HG03097 (cell line): ENCODE data around the gene CLCF1.

Experiments used
- ATAC-seq: cut with Tn5 transposase; IDR thresholded peaks from one replicate; pipeline ENCODE4 v1.9.1; 2021; ENCODE audit not compliant: unreplicated experiment, low FRiP score

Gene CLCF1

DNA sequence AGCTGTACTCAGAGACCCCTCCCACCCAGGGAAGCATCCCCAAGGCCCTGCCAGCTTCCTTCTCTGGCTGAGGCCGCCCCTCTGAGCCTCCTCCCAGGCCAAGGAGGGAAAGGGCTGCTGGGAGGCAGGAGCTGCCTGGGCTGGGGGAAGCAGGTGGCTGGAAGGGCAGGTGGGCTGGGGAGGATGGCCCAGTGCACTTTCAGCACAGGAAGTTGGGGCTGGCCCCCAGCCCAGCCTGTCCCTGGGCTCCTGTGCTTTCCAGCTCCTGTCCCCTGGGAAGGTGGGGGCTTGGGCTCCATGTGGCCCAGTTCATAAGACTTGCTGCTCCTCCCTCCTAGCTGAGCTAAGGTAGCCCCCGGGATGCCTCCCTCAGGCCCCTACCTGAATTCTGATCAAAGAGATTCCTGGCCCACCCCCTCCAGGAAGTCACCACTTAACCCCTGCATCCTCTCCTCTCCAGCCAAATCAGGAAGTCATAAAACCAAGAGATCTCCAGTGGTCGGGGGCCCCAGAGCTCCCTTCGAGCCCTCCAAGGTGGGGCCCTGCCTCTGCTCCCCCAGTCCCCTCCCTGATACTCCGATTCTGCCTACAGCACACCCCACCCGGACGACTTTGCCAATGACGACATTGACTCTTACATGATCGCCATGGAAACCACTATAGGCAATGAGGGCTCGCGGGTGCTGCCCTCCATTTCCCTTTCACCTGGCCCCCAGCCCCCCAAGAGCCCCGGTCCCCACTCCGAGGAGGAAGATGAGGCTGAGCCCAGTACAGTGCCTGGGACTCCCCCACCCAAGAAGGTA lies 23.4 kb upstream of the CLCF1 start:
- ATAC-seq: no peak

DNA sequence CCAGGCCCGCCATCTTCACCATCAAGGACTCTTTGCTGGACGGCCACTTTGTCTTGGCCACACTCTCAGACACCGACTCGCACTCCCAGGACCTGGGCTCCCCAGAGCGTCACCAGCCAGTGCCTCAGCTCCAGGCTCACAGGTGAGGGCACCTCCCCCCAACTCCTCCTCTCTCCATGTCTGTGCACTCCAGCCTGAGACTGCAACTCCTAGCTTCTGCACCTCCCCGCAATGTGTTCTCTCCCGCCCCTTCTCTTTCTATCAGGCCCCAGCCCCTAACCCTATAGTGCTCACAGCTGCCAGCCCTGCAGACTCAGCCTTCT lies 22.8 kb upstream of the CLCF1 start:
- no peak for ATAC-seq

DNA sequence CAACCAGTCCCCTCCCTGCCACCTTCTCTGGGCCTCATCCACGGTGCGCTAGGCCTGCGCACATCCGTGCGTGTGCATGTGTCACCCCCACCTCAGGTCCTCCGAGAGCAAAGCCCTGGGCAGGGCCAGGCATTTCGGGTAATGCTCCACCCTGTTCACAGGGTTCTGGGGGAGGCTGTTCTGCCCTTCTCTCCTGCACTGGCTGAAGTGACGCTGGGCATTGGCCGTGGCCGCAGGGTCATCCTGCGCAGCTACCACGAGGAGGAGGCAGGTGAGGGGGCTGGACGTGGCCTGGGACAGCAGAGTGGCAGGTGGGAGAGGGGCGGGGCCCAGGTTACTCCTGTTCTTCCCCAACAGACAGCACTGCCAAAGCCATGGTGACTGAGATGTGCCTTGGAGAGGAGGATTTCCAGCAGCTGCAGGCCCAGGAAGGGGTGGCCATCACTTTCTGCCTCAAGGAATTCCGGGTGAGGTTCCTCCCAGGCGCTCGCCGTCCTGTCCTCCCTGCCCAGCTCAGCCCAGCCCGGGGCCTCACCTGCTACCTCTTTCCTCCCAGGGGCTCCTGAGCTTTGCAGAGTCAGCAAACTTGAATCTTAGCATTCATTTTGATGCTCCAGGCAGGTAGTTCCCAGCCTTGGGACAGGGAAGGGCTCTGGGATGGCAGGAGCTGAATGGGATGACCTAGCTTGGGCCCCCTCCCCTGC lies 22.3 kb upstream of the CLCF1 start:
- ATAC-seq: no peak

DNA sequence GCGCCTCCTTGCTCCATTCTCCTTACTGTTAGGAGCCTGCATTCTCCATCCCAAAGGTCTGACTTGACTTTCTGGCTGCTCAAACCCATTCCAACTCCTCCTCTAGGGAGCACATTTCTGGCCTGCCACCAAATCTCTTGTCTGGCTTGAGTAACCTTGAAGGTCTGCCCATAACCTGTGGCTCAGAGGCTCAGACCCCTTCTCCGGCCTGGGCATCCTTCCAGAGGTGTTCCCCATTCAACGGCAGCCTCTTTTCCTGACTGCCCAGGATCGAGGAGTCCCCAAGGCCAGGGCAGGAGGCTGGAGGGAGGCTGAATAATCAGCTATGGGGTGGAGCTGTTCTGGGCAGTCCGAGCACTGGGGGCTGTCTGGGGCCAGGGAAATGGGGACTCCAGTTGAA lies 20.6 kb upstream of the CLCF1 start:
- ATAC-seq: no peak

DNA sequence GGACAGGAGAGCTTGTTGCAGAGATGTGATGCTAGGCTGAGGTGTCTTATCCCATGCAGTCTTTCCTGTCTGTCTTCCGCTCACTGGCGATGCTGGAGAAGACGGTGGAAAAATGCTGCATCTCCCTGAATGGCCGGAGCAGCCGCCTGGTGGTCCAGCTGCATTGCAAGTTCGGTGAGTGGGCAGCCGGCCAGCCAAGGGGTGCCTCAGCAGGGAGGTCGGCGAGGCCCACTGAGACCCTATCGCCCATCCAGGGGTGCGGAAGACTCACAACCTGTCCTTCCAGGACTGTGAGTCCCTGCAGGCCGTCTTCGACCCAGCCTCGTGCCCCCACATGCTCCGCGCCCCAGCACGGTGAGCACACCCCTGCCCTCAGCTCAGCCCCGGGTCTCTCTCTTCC lies 20.0 kb upstream of the CLCF1 start:
- ATAC-seq: no peak

DNA sequence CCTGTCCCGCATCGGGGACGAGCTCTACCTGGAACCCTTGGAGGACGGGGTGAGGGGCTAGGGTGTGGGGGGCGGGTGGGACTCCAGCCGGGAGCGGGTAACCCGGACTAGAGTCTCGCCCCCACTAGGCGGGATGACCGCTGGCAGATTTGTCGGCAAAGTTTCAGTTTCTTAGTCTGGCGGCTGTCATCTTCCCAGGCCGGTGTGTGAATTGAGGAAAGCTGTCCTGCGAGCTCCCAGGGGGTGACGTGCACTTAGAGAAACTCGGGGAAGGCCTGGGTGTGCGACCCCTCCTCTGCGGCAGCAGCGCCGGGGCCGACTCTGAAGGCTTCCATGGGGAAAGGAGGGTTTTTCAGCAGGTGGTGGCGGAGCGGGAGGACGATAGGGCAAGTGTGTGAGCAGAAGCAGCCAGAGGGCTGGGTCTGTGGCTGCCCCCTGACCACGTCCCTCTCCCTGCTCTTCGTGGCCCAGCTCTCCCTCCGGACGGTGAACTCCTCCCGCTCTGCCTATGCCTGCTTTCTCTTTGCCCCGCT lies 18.9 kb upstream of the CLCF1 start:
- peak; percentile 17 for ATAC-seq

DNA sequence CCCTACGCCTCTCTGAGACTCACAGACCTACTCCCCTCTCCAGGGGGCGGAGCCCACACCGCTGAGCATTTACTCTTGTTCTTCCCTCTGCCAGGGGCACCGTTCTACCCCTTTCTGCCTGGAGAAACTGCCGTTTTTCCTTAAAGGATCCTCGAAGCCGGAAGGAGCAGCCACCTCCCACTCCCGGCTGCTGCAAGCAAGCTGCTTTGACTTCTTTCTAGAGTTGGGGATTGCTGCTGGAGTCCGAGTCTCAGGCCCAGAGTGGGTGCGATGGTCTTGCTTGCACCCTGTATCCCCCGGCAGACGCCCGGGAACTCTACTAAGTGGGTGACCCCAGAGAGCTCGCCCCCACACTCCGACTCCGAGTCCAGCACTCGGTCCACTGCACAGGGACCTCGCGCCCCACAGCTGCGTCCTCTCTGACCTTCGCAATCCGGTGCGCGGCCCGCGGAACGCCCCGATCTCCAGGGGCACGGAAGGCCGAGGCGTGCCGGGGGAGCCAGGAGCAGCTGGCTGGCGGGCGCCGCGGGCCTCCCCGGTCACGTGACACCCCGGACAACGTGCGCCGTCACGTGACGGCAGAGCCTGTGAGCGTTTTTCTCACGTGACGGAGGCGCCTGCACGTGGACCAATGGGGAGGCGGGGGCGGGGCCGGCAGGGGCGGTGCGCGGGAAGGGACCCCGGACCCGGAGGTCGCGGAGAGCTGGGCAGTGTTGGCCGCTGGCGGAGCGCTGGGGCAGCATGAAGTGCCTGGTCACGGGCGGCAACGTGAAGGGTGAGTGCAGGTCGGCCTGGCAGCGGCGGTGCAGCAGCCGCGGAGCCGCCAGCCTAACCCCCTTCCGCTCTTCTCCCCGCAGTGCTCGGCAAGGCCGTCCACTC lies 18.1 kb upstream of the CLCF1 start, which contains the start of gene RAD9A:
RAD9A (plus strand) TSS at position 683 of the 879 bp plus-strand sequence; CDS start at position 742, 59 bp downstream.
- peak; percentile 46 for ATAC-seq

DNA sequence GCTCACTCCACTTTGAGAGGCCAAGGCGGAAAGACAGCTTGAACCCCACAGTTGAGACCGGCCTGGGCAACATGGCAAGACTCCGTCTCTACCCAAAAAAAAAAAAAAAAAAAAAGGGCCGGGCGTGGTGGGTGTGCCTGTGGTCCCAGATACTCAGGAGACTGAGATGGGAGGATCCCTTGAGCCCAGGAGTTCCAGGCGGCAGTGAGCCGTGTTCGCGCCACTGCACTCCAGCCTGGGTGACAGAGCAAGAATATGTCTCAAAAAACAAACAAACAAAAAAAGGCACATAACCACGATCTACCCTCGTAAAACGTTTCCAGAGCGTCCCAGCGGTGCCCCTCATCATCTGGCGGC lies 17.5 kb upstream of the CLCF1 start:
- no peak for ATAC-seq

DNA sequence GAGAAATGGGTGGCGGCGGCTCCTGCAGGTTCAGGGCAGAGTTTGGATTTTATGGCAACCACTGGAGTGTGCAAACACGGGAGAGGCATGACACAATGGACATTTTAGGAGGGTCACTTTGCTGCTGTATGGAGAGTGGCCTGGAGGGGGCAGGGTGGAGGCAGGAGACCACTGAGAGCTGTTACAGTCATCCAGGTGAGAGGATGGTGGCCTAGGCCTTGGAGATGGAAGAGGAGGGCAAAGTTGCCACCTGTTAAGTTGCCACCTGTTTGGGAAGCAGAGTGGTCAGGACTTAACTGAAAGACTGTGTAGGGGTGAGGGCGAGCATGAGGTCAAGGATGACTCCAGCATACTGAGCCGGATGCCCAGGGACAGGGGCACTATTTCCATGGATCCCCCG lies 16.1 kb upstream of the CLCF1 start:
- no peak for ATAC-seq

DNA sequence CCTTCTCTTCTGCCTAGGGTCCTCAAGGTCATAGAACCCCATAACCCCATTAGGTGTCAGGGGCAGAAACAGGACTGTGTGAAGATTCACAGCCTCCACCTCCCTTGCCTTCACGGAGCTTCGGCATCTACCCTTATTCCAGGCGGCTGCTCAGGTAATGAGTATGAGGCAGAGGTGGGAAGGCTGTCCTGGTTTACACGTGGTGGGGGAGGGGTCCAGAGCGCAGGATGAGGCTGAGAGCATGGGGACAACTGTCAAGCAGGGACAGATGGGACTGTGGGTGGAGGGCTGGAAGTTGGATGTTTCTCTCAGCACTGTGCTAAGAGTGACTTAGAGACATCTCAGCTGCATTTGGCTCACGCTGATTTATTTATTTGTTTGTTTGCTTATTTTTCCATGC lies 14.1 kb upstream of the CLCF1 start:
- ATAC-seq: no peak

DNA sequence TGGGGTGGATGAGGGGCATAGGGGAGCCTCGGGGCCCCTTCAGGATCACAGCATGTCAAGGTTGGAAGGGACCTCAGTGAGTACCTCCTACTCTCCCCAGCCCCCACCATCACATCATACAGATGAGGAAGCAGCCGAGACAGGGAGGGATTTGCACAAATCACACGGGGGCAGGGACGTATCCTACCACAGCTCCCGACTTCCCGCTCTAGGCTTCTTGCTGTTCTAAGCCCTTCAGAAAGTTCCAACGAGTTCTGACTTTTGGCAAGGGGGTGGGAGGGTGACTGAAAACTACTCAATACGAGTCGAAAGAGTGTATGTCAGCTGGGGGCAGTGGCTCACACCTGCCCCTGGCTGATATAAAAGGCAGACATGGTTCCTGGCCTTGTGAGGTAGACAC lies 13.7 kb upstream of the CLCF1 start:
- ATAC-seq: no peak

DNA sequence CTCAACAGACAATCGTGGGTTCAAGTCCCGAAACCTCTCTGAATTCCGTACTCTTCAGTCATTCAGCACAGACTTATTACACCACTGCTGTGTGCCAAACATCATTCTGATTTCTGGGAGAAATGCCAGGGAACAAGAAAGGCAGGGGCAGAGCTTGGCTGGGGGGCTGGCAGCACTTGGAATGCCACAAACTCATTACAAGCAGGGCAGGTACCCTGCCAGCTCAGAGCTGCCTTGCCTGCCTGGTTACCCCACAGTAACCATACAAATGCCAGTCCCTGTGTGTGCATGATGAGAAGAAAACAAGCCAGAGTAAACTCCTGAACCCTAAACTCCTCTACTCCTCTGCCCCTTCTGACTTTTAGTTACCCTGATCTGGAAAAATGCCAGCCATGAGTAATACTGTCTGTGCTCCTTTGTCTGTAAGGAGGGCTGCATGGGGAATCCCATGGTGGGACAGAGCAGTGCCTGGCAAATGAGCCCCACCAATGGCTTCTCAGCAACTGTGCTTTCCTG lies 11.5 kb upstream of the CLCF1 start:
- ATAC-seq: no peak

DNA sequence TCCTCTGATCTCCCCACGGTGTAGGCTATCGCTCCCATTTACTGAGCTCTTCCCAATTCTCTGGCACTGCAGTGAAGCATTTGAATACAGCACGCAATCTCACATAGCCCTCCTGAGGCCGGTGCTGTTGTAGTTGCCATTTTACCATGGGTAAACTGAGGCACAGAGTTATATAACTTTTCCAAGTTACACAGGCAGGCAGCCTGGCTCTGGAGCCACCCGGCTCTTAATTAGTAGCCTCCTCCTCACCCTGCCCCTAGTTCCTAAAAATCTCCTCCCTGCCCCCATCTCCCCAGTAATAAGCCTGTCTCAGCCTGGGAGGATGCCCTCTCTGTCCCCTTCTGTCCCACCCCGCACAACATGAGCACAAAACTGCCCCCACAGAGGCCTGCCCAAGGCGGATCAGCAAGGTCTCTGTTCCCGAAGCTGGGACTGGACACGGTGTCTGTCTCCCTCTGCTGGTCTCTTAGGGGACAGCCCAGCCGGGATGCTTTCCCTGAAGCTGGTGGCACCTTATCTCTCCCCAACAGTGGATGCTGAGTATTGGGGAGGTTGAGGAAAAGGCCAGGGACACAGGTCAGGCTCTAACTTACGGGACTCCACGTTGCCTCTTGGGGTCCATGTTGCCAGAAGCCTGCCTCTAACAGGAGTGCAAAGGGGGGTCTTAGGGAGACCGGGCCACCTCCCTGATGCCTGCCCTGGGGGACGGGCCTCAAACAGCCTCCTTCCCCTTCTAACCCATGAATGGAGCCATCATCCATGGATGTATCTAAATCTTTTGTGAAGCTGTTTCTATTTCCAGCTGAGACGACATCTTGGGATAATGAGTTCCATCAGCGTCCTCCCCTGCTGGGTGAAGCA lies 9.1 kb upstream of the CLCF1 start:
- ATAC-seq: no peak

DNA sequence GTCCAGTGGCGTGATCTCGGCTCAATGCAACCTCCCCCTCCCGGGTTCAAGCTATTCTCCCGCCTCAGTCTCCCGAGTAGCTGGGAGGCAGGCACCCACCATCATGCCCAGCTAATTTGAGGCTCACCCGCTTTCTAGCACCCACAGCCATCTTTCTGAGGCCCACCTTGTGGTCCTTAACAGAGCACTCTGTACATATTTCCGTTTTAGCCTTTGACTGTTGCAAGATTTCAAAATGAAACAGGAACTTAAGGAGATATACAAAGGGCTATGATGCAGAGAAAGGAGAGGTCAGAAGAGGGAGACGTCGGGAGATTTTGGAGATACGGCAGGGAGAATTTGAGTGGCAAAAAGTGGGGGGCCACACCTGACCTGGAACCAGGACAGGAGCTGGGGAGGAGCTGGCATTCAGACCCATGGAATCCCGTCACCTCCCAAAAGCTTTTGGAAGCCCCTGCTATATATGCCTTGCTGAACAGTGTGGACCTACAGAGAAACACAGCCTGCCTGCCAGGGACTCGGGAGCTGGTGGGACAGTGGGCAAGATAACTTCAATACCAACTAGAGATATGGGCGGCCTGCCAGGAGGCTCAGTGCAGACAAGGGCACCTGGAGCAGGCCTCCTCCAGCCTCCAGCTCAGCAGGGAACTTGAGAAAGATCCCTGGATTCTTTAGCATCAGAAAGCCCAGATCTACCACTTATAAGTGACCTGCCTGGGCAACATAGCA lies 8.0 kb upstream of the CLCF1 start:
- no peak for ATAC-seq

DNA sequence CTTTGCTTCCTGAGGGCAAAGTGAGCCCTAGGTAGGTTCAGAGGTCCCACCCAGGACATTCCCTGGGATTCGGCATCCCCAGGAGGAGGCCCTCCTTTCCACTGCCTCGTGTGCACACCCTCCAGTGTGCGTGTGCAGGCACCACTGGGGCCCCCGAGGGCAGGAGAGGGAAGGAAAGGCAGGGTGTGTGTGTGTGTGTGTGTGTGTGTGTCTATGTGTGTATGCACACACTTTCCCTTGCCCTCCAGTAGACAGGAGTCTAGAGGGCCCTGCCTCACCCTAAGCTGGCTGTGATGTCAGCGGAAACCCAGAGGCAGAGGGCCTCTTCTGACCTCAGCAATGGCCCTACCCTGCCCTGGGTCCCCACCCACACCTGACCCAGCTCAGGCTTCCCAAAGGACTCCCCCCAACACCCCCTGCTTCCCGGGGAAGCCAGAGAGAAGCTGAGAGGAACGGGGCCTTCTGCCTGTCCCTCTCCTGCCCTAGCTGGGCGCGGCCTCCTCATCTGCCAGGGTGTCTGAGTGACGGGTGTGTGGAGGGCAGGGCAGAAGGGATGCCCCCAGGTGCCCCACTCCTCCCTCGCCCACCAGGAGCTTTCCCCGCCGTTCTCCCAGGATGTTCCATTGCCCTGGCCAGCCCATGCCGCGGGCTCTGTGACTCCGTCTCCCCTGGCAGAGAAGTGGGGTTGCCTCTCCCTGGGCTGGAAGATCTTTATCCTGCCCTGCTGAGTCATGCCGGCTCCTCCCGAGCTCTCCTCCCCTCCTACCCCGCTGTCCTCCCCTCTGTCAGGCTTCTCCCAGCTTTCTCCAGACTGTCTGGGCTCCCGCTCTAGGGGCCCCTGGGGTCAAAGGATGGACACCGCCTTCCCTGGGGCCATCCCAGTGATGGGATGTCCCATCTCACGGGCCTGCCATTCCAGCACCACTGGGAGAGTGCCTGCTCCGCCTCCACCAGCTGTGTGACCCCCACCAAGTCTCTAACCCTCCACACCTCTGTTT lies 6.0 kb upstream of the CLCF1 start:
- no peak for ATAC-seq

DNA sequence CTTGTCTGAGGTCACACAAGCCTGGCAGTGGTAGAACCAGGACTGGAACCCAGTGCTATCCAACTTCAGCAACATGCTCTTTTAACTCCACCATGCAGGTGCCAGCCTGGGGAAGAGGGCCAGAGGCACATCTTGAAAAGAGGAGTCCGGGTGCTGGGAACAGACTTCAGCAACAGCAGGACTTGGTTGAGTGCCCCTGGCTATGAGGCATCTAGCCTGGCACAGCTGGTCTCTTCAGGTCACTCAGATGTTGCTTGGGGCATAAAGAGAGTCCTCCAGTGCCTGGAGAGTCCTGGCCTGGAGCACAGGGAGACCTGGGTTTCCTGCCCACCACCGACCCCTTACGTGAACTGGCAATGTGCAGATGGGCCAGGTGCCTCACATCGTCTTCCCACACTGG lies 5.1 kb upstream of the CLCF1 start:
- ATAC-seq: no peak

DNA sequence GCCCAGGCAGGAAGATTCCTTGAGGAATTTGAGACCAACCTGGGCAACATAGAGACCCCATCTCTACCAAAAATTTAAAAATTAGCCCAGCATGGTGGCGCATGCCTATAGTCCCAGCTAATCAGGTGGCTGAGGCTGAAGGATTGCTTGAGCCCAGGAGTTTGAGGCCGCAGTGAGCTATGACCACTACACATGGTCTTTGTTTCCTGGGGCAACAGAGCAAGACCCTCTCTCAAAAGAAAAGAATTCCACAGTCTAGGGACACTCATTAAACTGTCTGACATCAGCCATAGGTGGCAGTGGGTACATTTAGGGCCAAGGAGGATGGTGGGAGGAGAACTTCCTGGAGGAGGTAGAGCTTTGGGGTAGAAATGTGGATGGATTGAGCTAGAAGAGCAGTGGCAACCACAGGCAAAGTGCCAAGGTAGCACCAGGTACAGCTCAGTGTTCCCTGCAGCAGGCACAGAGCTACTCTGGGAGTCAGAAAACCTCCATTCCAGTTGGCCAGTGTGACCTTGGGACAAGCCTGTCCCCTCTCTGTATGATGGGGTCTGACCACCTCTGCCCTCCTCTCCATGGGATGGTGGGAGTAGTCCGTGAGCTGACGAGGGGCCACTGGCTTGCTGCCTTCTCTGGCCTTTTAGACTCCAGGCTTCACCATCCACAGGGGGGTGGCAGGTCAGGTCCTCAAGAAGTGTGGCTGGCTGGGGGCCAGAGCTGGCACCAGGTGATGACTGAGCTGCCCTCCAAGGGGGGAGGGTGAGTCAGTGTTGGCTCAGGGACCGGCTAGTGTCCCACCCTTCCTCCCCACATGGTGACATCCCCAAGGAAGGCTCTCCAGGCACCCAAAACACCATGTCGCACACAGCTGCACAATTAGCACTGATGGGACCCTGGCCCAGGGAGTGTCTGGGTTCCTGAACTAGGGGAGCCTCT lies 3.7 kb upstream of the CLCF1 start:
- ATAC-seq: no peak
